HG03025 (cell line): Measurements from ENCODE around the gene TXNL4B.

Experiments used
- ATAC-seq: cut with Tn5 transposase; IDR thresholded peaks from one replicate; pipeline ENCODE4 v1.9.1; 2021; ENCODE audit warnings: mild to moderate bottlenecking, moderate library complexity; ENCODE audit not compliant: unreplicated experiment, low FRiP score

Gene TXNL4B

DNA sequence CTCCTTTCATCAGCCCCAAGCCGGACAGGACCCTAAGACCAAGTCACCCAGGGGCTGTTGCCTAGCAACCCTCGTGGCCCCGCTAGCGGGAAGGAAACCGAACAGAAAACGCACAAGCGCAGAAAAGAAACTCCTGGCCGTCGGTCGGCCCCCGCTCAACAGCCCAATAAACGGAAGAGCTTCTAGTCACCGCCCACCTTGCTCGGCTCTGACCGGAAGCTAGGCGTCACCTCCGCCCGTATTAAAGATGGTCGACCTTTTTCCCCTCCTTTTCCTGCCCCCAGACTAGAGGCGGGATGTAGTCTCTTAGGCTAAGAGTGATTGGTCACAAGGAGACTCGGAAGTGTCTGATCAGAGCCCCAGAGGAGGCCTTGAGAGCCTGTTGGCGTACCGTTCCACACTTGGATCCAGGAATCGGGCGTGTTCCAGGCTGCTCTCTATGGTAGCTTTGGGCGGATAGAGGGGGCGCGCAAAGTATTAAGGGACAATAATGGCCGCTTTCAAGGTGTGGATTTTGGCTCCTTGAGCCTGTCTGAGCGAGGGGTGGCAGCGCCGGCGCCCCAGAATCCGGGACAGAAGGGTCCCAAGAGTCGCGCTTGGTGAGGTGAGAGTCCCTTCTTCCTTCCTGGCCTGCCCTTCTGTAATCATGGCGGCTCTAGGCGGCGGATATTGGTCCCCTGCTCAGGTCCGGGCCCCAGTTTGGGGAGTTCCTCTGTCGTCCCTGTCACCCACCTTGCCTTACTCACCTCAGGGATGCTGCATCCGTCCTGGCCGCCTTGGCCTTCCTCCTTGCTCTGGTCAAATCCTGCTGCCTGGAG, at the start of gene TXNL4B, which contains the start of gene DHX38:
Gene TXNL4B (minus strand): TSS at position 173 of the 818 bp plus-strand sequence. CDS start 2,871 bp downstream, outside the sequence.
Gene DHX38 (plus strand): TSS at position 400 of the 818 bp plus-strand sequence. CDS start 2,311 bp downstream, outside the sequence.
- peak; percentile 99 for ATAC-seq

- ATAC-seq: no peak
Measured at GRCh38 chr16:72142476-72142875, 49.1 kb upstream of the TXNL4B start.

DNA sequence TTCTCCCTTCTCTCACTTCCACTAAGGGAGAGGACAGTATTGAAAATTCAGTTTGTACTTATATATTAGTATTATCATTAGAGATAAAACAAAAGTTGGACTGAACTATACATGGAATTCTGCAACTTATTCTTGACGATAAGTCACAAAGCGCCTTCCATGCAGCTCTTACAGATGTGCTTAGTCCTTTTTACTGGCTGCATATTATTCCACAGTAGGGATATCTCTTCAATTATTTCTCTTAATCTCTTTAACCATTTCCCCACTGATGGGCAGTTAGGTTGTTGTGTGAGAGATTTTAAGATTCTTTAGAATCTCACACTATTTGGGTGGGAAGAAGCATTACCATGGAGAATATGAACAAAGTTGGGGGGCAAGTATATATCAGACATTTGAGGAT, 46.5 kb upstream of the TXNL4B start:
- ATAC-seq: no peak

DNA sequence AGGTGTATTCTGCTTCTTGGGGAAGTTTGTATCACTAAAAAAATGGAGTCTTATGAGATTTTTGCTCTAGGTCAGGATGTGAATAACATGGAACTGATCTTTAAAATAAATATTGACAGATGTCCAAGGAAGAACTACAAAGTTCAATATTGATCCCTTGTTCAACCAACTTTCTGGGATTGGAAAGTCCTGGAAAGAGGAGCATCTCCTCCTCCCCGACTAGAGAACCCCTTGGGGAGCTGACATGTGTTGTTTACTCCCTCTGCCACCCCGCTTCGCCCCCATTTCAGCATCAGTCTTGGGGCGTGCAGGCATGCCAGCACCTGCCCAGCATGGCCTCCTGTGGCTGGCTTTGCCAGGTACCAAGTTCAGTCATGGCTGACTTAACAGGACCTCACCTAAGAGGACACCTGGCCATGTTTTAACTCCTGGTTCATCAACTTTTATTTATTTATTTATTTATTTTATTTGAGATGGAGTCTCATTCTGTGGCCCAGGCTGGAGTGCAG, 44.7 kb upstream of the TXNL4B start:
- ATAC-seq: no peak

DNA sequence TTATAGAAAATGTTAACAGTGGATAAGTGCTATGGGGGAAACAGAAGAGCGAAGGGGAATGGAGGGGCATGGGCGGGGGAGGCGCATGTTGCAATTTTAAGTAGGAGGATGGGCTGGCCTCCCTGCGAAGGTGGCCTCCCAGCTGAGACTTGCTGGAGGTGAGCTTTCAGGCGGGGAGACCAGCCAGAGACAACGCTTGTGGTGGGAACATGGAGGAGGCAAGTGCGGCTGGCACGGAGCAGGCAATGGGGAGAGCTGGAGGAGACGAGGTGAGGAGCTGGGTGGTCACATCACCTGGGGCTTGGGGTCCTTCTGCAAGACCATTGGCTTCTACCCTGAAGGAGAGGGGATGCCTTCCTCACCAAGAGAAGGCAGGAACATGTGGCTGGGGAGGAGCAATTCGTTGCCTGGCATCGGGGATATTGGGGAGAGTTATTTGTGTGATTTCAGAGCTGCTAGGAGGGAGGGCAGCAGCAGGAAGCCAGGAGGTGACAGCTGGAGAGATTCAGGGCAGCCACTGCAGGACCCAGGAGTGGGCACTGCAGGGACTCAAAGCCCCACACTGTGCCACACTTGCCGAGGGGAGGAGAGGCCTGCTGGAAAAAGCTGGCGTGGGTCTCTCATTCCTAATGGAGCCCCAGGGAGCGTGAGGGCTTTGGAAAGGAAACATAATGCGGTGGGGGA, 44.1 kb upstream of the TXNL4B start:
- ATAC-seq: no peak

DNA sequence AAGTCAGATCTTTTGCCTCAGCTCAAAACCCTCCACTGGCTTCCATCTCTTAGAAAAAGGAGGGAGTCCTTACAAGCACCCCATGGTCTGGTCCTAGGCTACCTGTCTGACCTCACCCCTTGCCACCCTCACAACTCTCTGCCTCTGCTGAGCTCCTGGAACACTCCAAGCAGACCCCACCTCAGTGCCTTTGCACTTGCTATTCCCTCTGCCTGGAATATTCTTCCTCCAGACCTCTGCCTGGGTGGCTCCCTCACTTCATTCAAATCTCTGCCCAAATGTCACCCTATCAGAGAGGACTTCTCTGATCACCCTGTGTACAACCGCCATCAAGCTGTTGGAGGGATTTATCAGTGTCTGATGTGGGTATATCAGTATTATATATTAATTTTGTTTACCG, 41.1 kb upstream of the TXNL4B start:
- ATAC-seq: no peak

- no peak for ATAC-seq
Measured at GRCh38 chr16:72132726-72133125, 39.3 kb upstream of the TXNL4B start.

DNA sequence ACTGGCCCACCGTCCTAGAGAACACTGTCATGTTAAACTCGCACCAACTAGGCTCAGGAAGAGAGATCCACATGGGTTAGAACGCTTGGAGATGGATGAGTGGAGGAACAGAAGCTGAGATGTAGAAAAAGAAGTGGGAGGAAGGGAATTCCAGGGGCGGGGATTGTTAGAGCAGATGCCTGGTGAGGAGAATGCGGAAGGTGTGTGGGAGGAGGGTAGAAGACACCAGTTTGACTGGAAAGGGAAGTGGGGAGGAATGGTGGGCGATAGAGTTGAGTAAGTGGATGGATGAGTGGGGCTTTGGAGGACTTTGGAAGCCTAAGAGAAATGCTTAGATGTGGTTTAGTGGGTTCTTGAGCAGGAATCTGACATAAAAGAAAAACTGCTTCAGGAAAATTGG, 37.6 kb upstream of the TXNL4B start:
- ATAC-seq: no peak

DNA sequence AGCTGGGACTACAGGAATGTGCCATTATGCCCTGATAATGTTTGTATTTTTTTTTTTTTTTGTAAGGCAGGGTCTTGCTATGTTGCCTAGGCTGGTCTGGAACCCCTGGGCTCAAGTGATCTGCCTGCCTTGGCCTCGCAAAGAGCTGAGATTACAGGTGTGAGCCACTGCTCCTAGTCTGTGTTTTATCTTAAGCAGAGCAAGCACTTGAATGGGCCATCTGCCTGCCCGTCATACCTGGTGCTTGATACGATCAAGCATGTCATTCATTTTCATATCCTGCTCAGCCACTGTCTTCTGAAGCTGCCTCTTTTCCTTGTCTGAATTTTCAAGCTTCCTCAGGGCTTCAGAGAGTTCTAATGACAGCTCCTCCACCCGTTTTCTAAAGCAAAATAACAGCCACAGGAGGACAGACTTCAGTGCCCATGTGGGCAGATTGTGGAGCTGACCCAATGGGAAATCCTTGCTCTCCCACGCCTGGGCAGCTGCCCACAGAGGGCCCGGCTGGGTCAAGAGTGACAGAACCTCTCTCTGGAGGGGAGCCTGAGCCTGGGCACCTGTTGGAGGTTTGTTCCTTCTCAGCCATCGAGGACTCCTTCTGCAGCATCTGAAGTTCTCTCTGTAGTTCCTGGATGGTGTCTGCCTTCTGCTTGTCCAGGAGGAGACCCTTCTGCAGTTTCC, 36.7 kb upstream of the TXNL4B start:
- ATAC-seq: no peak

DNA sequence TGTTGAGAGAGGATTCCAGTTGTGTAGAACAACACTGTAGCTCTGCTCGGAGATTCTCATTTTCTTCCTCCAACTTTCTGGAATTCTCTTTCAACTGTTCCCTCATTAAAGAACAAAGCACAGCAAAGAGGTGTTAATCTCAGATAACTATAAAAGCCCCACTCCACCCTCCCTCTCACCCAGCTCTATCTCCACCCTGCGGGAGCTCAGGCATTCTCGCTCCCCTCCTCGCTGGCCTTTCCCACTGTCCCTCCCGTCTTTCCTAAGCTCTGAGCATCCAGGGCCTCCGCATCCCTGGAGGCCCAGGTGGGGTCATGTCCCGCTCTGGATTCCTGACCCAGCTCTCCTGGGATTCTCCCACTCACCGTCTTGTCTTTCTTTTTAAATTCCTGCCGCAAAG, 35.3 kb upstream of the TXNL4B start:
- no peak for ATAC-seq

- no peak for ATAC-seq
Measured at GRCh38 chr16:72126429-72126765, 33.0 kb upstream of the TXNL4B start.

- ATAC-seq: no peak
Measured at GRCh38 chr16:72125635-72126428, 32.4 kb upstream of the TXNL4B start.

DNA sequence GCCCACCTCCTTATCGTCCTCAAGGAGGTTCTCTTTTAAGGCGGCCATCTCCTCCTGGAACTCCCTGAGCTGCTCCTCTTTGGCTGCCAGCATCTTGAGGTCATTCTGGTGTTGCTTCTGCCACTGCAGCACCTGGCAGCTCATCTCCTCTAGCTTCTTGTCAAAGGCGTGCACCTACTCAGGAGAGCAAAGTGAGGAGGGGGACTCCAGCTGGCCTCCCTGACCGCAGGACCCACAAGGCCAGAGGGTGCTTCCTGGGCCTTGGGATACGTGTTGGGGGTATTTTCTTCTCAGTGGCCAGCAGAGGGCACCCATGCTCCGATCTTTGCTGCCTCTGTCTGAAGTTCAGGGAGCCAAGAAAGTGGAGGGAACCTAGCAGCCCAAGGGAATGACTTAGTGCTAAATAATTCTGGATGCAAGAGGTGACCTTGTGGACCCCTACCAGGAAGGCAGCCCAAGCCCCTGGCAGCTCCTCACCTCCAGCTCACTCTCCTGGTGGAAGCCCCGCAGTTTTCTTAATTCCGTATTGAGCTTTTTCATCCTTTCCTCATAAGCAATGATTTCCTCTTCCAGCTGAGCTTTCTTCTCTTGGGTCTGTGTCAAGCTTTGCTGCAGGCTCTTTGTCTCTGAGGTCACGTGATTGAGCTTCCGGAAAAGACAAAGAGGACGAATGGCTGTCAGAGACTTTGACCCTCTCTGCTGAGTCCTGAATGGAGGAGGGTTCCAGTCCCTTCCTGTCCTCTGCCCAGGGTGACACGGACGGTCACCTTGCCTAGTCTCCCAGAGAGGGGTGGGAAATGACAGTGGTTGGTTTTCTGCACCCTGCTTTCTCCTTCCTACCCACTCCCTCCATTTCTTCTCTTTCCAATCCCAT, 31.6 kb upstream of the TXNL4B start:
- ATAC-seq: peak; percentile 59

DNA sequence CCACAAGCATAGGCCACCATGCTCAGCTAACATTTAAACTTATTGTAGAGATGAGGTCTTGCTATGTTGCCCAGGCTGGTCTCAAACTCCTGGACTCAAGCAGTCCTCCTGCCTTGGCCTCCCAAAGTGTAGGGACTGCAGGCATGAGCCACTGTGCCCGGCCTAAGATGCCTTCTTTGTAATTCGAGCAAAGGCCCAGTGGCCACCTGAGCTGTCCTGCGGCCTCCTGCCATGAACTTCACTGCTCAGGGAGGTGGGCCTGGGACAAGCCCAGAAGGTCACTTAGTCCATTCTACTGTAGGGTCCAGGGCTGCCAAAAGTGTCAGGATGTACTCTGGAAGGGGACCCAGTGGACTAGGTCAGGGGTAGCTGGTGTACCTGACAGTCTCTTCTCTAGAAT, 30.7 kb upstream of the TXNL4B start:
- ATAC-seq: no peak

DNA sequence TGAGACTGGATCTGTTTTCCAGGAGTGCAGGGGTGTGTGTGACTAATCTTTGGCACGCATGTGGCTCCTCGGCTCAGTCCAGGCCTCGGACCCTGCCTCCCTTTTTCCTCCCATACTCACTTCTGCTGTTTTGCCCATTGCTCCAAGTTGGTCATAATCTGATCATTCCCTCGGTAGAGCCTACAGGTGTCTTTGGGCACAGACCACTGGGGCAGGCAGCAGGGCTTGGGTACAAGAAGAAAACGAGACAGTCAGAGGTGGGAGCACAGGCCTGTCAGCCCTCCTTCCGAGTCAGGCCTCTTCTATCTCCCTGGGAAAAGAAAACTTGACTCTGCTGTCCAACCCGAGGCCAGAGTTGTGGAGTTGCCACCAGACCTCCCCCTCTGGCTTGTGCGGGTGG, 30.0 kb upstream of the TXNL4B start:
- ATAC-seq: no peak

GRCh38 chr16:72122916-72123315, 29.5 kb upstream of the TXNL4B start:
- ATAC-seq: no peak

- ATAC-seq: no peak
Measured at GRCh38 chr16:72122308-72122707, 28.9 kb upstream of the TXNL4B start.

DNA sequence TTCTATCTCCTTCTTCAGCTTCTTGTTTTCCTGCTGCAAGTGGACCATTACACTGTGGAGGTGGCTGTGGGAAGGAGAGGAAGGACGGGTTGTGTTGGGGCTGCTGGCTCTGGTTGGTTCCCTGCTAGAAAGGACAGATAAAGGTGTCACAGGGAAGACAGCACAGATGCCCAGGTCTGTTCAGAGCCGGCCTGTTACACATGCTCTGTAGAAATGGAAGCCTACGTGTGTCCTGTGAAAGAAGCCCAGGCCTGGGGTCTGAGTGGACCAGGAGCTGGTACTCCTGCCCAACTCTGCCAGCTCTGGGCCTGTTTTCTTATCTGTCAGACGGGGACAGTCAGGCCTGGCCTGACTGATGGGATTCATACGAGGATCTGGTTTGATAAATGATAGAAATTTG, 26.6 kb upstream of the TXNL4B start:
- no peak for ATAC-seq

- ATAC-seq: no peak
Measured at GRCh38 chr16:72113616-72113945, 20.2 kb upstream of the TXNL4B start.
